ENCODE measurements around the gene ZNG1E. TPM values are rescaled to one million over a fixed set of nuclear protein-coding genes. Genes with fewer than 3 reads are reported as not detected.
"Not testable (repeated sequence)": the region's sequence is repeated elsewhere in the genome, so short reads cannot be mapped to it uniquely, and the experiment has no call there.

The ZNG1E gene
- 26.1 TPM for polyA plus RNA-seq (2013, experiment 1 of 2)
- polyA plus RNA-seq (2013, experiment 2 of 2) = 22.9 TPM

DNA sequence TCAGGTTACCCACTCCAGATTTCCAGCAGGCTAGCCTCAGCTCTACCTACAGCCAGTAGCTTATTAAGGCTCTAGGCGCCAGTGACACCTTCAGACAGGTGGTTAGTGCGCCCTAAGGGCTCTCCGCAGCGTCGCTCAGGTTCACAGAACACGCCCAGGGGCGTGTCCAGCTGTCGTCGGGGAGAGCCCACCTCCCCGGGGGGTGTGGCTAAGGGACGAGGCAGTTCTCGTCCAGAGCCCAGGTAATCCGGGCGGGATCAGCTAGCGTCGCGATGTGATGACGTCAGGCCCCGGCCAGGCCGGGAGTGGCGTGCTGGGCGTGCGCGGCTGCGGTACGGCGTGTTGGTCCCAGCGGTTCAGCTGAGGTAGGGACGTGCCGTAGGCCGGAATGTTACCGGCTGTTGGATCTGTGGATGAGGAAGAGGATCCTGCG is at the start of gene ZNG1E:
Gene ZNG1E (plus strand): TSS at position 340 of the 433 bp plus-strand sequence. CDS start 49 bp downstream, at position 389.
- H2BK5ac ChIP-seq (ENCODE audit: low read length); H3K9ac ChIP-seq (ENCODE audit: low read length); H4K8ac ChIP-seq (ENCODE audit: low read depth, low read length); H4K5ac ChIP-seq (ENCODE audit: low read length); H2BK120ac ChIP-seq (ENCODE audit: low read depth, low read length); H3K36me3 ChIP-seq (ENCODE audit: control insufficient read depth, insufficient read depth, low read length); H3K4ac ChIP-seq (ENCODE audit: low read depth, low read length); H3K27ac ChIP-seq (ENCODE audit: low read depth, low read length); H3K79me1 ChIP-seq (ENCODE audit: low read length); H2AK5ac ChIP-seq (ENCODE audit: low read length); H3K4me2 ChIP-seq (ENCODE audit: low read length); H3K27me3 ChIP-seq (ENCODE audit: insufficient read depth, low read length, poor library complexity); H3K23ac ChIP-seq (ENCODE audit: low read length); H3K18ac ChIP-seq (ENCODE audit: low read length); H3K4me1 ChIP-seq (ENCODE audit: control insufficient read depth, low read depth, low read length); H2BK15ac ChIP-seq (replicated peaks; ENCODE audit: low read depth); H3K4me3 ChIP-seq (ENCODE audit: low read length); H3K79me2 ChIP-seq (ENCODE audit: control insufficient read depth, insufficient read depth, low read length): not testable (repeated sequence)
- no CpG with 5 or more reads among the region's 33 CpGs for WGBS (ENCODE audit: extremely low coverage, insufficient coverage, low lambda C conversion rate)
- peak within 1 kb of the TSS; percentile 49 for H3K56ac ChIP-seq (ENCODE audit: low read length)
- DNase-seq = peak; percentile 84

GRCh38 chr9:65673579-65673978 is 2.1 kb upstream of the ZNG1E start:
- not testable (repeated sequence) for H2BK120ac ChIP-seq (ENCODE audit: low read depth, low read length); H3K9ac ChIP-seq (ENCODE audit: low read length); DNase-seq; H3K4me2 ChIP-seq (ENCODE audit: low read length); H3K4me1 ChIP-seq (ENCODE audit: control insufficient read depth, low read depth, low read length); H3K36me3 ChIP-seq (ENCODE audit: control insufficient read depth, insufficient read depth, low read length); H4K5ac ChIP-seq (ENCODE audit: low read length); H3K4me3 ChIP-seq (ENCODE audit: low read length); H3K27me3 ChIP-seq (ENCODE audit: insufficient read depth, low read length, poor library complexity); H2BK15ac ChIP-seq (replicated peaks; ENCODE audit: low read depth); H4K8ac ChIP-seq (ENCODE audit: low read depth, low read length); H2AK5ac ChIP-seq (ENCODE audit: low read length); H3K79me1 ChIP-seq (ENCODE audit: low read length); H3K79me2 ChIP-seq (ENCODE audit: control insufficient read depth, insufficient read depth, low read length); H2BK5ac ChIP-seq (ENCODE audit: low read length); H3K4ac ChIP-seq (ENCODE audit: low read depth, low read length); H3K18ac ChIP-seq (ENCODE audit: low read length); H3K27ac ChIP-seq (ENCODE audit: low read depth, low read length); H3K56ac ChIP-seq (ENCODE audit: low read length); H3K23ac ChIP-seq (ENCODE audit: low read length)
- WGBS (ENCODE audit: extremely low coverage, insufficient coverage, low lambda C conversion rate) = no CpG with 5 or more reads among the region's 2 CpGs

GRCh38 chr9:65675018-65675417 is 710 bp upstream of the ZNG1E start:
- H3K23ac ChIP-seq (ENCODE audit: low read length); H4K8ac ChIP-seq (ENCODE audit: low read depth, low read length); H2BK15ac ChIP-seq (replicated peaks; ENCODE audit: low read depth); H3K79me2 ChIP-seq (ENCODE audit: control insufficient read depth, insufficient read depth, low read length); H4K5ac ChIP-seq (ENCODE audit: low read length); H3K4me3 ChIP-seq (ENCODE audit: low read length); H2BK120ac ChIP-seq (ENCODE audit: low read depth, low read length); H2AK5ac ChIP-seq (ENCODE audit: low read length); H3K27ac ChIP-seq (ENCODE audit: low read depth, low read length); H3K4ac ChIP-seq (ENCODE audit: low read depth, low read length); H3K9ac ChIP-seq (ENCODE audit: low read length); H3K56ac ChIP-seq (ENCODE audit: low read length); H3K79me1 ChIP-seq (ENCODE audit: low read length); H3K18ac ChIP-seq (ENCODE audit: low read length); H3K4me2 ChIP-seq (ENCODE audit: low read length); H3K4me1 ChIP-seq (ENCODE audit: control insufficient read depth, low read depth, low read length); H2BK5ac ChIP-seq (ENCODE audit: low read length); H3K36me3 ChIP-seq (ENCODE audit: control insufficient read depth, insufficient read depth, low read length); H3K27me3 ChIP-seq (ENCODE audit: insufficient read depth, low read length, poor library complexity): not testable (repeated sequence)
- peak; percentile 0 for DNase-seq
- WGBS (ENCODE audit: extremely low coverage, insufficient coverage, low lambda C conversion rate) = no CpG with 5 or more reads among the region's 5 CpGs

GRCh38 chr9:65676389-65676788 is 661 bp downstream of the ZNG1E start:
- DNase-seq; H3K4me1 ChIP-seq (ENCODE audit: control insufficient read depth, low read depth, low read length); H3K27ac ChIP-seq (ENCODE audit: low read depth, low read length); H3K79me1 ChIP-seq (ENCODE audit: low read length); H3K56ac ChIP-seq (ENCODE audit: low read length); H4K8ac ChIP-seq (ENCODE audit: low read depth, low read length); H2AK5ac ChIP-seq (ENCODE audit: low read length); H2BK5ac ChIP-seq (ENCODE audit: low read length); H3K23ac ChIP-seq (ENCODE audit: low read length); H3K4me3 ChIP-seq (ENCODE audit: low read length); H3K4ac ChIP-seq (ENCODE audit: low read depth, low read length); H3K36me3 ChIP-seq (ENCODE audit: control insufficient read depth, insufficient read depth, low read length); H3K79me2 ChIP-seq (ENCODE audit: control insufficient read depth, insufficient read depth, low read length); H3K18ac ChIP-seq (ENCODE audit: low read length); H3K4me2 ChIP-seq (ENCODE audit: low read length); H4K5ac ChIP-seq (ENCODE audit: low read length); H3K9ac ChIP-seq (ENCODE audit: low read length); H3K27me3 ChIP-seq (ENCODE audit: insufficient read depth, low read length, poor library complexity); H2BK15ac ChIP-seq (replicated peaks; ENCODE audit: low read depth); H2BK120ac ChIP-seq (ENCODE audit: low read depth, low read length): not testable (repeated sequence)
- WGBS (ENCODE audit: extremely low coverage, insufficient coverage, low lambda C conversion rate) = no CpG with 5 or more reads among the region's 11 CpGs

- not testable (repeated sequence) for H3K56ac ChIP-seq (ENCODE audit: low read length)
These were observed 2.8 kb downstream of the ZNG1E start for GRCh38 chr9:65678533-65678932.

DNA sequence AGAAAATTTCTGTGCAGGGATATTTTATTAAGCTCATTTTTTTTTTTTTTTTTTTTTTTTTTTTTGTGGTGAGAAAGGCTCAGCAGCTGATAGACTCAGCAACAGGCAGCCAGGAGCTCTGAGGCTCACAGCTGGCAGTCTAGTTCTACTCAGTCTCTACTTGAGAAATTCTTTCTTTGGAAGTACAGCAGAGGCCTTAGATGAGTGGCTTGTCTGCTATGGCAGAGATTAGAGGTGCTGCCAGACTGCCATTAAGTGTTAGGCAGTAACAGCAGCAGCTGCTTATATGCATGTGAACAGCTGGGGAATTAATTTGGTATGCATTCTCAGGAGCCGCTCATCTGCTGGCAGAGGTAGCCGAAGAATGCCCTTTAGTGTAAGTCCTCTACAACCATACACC is 27.8 kb downstream of the ZNG1E start:
- H3K4ac ChIP-seq (ENCODE audit: low read depth, low read length); H2AK5ac ChIP-seq (ENCODE audit: low read length); H3K79me1 ChIP-seq (ENCODE audit: low read length); H3K18ac ChIP-seq (ENCODE audit: low read length); H3K23ac ChIP-seq (ENCODE audit: low read length); H3K4me1 ChIP-seq (ENCODE audit: control insufficient read depth, low read depth, low read length); H3K9ac ChIP-seq (ENCODE audit: low read length); H2BK15ac ChIP-seq (replicated peaks; ENCODE audit: low read depth); H2BK120ac ChIP-seq (ENCODE audit: low read depth, low read length); H3K56ac ChIP-seq (ENCODE audit: low read length); H3K79me2 ChIP-seq (ENCODE audit: control insufficient read depth, insufficient read depth, low read length); H3K4me3 ChIP-seq (ENCODE audit: low read length); H3K27ac ChIP-seq (ENCODE audit: low read depth, low read length); H4K8ac ChIP-seq (ENCODE audit: low read depth, low read length); H2BK5ac ChIP-seq (ENCODE audit: low read length); H3K36me3 ChIP-seq (ENCODE audit: control insufficient read depth, insufficient read depth, low read length); H3K27me3 ChIP-seq (ENCODE audit: insufficient read depth, low read length, poor library complexity); H4K5ac ChIP-seq (ENCODE audit: low read length); H3K4me2 ChIP-seq (ENCODE audit: low read length): not testable (repeated sequence)
- no CpG with 5 or more reads among the region's 2 CpGs for WGBS (ENCODE audit: extremely low coverage, insufficient coverage, low lambda C conversion rate)
- DNase-seq = peak; percentile 54

More at GRCh38 chr9:65678533-65678932, 2.8 kb downstream of the ZNG1E start:
- not testable (repeated sequence) for H2AK5ac ChIP-seq (ENCODE audit: low read length); H3K27ac ChIP-seq (ENCODE audit: low read depth, low read length); H3K18ac ChIP-seq (ENCODE audit: low read length); H3K4me1 ChIP-seq (ENCODE audit: control insufficient read depth, low read depth, low read length); H3K36me3 ChIP-seq (ENCODE audit: control insufficient read depth, insufficient read depth, low read length); H3K79me2 ChIP-seq (ENCODE audit: control insufficient read depth, insufficient read depth, low read length); H3K79me1 ChIP-seq (ENCODE audit: low read length); H3K4me2 ChIP-seq (ENCODE audit: low read length); H4K5ac ChIP-seq (ENCODE audit: low read length); H2BK120ac ChIP-seq (ENCODE audit: low read depth, low read length); H3K27me3 ChIP-seq (ENCODE audit: insufficient read depth, low read length, poor library complexity); H2BK15ac ChIP-seq (replicated peaks; ENCODE audit: low read depth); H3K23ac ChIP-seq (ENCODE audit: low read length); H3K4ac ChIP-seq (ENCODE audit: low read depth, low read length); DNase-seq; H3K9ac ChIP-seq (ENCODE audit: low read length); H2BK5ac ChIP-seq (ENCODE audit: low read length); H4K8ac ChIP-seq (ENCODE audit: low read depth, low read length); H3K4me3 ChIP-seq (ENCODE audit: low read length)
- no CpG with 5 or more reads among the region's 3 CpGs for WGBS (ENCODE audit: extremely low coverage, insufficient coverage, low lambda C conversion rate)

All from mesendoderm (in vitro differentiated cells).